HG03064 (cell line): ENCODE data around the gene WHRN.

Source experiments
- ATAC-seq: cut with Tn5 transposase; IDR thresholded peaks from one replicate; pipeline ENCODE4 v1.9.1; 2021; ENCODE audit warnings: low read depth; ENCODE audit not compliant: unreplicated experiment

The WHRN gene

GRCh38 chr9:114474425-114474824 lies 30.8 kb downstream of the WHRN start:
- no peak for ATAC-seq

DNA sequence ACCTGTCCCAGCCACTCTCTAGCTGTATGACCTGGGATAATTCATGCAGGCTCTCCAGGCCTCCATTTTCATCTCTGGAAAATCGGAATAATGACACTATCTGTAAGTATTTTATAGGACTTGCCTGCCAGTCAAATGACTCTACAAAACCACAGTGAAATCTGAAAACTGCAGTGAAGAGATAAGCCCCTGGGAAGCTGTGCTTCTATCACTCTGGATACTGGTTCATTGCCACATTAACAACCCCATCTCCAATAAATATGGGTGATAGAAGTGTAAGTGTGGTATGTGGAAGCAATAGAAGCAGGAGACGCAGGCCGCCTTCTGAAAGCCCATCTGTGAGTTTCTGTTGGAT lies 31.8 kb downstream of the WHRN start:
- ATAC-seq, result no peak

- no peak for ATAC-seq
These were observed 32.4 kb downstream of the WHRN start for GRCh38 chr9:114472765-114473446.

- no peak for ATAC-seq
These were observed 34.1 kb downstream of the WHRN start for GRCh38 chr9:114471157-114471556.

GRCh38 chr9:114470581-114470980 lies 34.7 kb downstream of the WHRN start:
- ATAC-seq, result no peak

DNA sequence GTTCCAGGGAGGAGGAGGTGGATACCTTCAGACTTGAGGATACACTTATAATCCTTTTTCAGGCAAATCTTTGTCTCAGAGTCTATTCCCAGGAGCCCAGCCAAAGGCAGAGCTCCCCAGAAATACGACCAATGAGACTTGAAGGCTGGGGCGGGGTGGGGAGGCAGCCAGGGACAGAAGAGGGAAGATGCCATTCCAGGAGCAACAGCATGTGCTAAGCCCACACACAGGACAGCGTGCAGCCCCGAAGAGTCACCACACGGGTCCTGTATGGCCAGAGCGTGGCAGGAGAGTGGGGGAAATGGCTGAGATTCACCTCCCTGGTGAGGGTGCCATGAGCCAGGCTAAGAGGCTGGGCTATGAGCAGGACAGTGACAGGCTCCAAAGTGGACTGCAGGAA lies 35.2 kb downstream of the WHRN start:
- ATAC-seq, result no peak

DNA sequence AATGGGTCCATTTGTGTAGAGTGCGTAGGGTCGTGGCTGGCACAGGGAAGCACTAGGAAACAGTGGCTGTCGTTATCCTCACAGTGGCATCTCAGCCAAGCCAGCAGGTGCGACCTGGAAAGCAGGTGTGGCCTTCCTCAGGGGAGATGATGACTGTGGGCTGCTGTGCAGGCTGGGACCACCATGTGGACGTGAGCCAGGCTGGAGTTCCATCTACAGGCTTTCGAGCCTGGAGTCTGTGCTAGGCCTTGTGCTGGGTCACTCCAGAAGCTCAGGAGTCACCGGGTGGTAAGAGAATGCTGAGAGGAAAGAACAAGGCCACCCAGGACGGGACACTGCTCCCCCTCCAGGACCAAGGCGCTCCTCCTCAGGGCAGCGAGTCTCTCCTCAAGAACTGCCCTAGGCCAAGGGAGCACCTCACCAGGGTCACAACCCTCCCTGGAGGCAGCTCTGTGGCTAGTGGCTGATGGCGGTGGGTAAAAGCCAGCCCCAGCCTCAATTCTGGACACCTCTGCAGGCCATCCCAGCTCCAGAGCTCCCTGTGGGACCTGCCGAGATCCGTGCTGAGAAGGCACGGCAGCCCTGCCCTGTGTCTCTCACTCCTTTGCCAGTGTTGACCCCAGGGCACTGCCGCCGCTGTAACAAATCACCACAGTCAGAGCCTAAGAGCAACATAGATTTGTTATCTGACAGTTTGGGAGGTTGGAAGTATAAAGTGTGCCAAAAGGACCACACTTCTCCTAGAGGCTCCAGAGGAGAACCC lies 36.0 kb downstream of the WHRN start:
- ATAC-seq, result no peak

DNA sequence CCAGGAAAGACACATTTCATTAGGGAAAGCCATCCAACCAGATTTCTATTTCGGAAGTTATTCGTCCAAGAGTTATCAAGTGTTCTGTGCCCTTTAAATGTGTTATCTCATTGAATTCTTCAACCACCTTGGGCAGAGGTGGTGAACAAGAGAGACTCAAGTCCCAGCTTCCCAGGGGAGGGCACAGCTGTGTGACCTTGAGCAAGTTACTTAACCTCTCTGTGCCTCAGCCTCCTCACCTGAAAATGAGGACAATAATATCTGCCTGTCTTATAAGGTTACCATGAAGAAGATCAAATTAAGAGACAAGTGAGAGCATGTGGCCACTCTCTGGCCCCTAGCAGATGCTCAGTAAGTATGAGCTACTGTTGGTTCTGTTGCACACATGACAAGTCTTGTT lies 37.4 kb downstream of the WHRN start:
- ATAC-seq, result no peak

- no peak for ATAC-seq
These were observed 38.0 kb downstream of the WHRN start for GRCh38 chr9:114467226-114467750.

DNA sequence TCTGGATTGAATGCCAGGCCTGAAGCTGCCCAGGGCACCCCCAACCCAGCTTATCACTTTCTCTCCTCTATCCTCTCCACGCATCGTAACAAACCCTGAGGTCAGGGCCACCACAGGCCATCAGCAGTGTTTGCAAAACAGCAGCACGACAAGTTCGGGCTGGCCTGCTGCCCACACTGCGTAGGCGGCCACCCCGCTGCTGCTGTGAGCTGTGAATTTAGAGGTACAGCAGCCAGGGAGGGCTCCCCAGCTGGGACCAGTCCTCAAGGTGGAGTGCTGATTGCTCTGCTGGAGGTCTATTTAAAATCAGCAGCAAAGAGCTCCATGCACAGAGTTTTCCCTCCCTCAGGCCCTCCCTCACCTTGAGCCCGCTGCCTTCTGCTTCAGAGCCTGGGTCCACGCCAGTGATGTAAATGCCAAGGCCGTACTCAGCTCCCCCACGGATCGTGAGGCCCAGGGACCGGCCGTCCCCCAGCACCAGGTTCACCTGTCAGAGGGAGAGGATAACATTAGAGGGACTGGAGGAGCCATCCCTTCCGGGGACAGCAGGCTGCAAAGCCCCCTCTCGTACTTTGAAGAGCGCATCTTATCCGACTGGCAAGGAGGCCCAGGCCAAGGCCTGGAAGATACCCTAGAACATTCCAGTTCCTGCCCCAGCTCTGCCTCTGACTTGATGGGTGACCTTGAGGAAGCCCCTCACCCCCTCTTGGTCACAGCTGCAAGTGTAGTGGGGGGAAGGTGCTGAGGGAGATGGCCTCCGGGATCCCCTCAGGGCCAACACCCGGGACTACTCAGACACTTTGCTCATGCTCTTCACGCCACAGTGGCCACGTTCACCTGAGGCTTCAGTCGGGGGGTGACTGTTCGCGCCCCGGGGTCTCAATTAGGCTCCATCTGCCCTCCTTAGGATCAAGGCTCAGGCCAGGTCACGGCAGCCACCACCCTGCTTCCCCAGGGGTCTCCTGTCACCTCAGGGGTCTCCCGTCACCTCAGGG lies 39.1 kb downstream of the WHRN start:
- no peak for ATAC-seq

DNA sequence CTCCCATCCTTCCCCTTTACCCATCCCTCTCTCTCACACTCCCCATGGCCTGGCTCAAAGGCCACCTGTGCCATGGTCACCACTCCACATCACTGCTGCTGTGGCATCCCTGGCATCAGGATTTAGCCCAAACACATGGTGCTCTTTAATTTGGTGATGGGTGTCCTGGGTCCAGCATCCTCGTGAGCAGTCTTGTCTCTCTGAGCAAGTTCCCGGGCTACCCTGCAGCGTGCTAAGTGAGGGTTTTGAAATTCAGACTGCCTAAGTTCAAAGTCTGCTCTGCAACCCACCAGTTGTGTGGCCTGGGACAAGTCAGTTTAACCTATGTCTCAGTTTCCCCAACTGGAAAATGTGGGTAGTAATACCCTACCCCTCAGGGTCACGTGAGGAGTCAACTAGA lies 39.9 kb downstream of the WHRN start:
- ATAC-seq, result no peak

DNA sequence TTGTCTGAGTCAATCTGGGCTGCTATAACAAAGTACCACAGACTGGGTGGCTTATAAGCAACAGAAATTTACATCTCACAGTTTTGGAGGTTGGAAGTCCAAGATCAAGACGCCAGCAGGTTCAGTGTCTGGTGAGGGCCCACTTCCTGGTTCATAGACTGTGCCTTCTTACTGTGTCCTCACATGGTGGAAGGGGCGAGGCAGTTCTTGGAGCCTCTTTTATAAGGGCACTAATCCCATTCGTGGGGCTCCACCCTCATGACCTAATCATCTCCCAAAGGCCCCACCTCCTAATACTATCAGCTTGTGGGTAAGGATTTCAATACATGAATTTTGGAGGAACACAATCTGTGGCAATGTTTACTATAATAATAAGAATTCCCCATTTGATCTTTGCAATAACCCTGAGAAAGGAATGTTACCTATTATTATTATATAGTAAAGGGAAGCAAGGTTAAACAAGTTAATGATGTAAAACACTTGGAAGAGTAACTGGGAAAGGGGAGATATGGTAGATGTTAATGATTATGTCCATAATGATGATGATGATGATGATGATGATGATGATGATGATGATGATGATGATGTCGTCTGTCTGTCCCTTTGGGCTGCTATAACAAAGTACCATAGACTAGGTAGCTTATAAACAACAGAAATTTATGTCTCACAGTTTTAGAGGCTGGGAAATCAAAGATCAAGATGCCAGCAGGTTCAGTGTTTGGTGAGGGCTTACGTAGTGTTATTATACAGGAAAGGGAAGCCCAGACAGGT lies 40.8 kb downstream of the WHRN start:
- ATAC-seq, result no peak

GRCh38 chr9:114462791-114463190 lies 42.5 kb downstream of the WHRN start:
- no peak for ATAC-seq

- no peak for ATAC-seq
These were observed 43.8 kb downstream of the WHRN start for GRCh38 chr9:114461468-114461867.

DNA sequence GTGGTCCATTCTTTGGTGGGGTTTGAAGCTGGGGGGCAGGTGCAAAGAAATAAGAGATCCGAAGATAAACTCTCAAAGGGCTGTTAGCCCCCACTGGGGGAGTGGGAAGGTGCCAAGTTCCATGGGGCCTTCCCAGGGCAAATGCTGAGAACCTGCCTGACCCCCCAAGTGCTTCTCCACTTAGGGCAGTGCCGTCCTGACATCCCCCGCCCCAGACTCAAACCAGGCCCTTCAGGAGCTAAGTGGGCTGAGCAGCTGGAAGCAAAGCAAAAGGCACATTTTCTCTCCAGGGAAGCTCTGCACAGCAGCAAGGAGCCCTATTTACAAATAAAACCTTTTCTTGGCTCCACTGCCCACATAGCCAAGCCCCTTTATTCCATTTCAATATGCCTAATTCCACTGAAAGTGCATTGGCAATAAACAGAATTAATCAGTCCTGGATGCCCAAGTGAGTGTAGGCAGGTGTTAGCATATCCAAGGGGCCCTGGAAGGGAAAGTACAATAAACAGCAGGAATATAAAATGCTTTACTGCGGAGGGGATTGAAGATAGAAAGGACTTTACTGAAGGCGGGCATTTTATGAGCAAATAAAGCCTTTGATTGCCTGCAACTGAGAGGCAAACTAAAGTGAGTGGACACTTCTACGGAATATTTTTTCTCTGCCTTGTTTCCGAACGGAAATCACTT lies 44.6 kb downstream of the WHRN start:
- ATAC-seq, result no peak

GRCh38 chr9:114459464-114459863 lies 45.8 kb downstream of the WHRN start:
- ATAC-seq, result no peak

DNA sequence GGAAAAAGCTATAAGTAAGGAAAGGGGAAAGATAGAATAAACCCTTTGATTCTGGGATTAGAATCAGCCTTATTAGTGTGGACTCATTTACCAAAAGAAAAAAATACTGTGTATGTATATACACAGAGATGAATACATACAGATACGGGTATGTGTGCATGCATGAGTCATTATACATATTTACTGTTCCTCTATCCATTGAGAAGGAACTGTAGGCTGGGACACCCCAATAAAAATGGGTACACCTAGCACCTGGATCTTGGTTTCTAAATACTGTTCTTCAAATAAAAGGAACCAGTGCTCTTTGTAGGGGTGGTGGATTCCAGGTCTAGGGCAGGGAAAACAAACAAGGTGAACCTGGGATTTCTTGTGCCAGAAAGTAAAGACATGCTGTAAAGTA lies 48.3 kb downstream of the WHRN start:
- ATAC-seq, result no peak

DNA sequence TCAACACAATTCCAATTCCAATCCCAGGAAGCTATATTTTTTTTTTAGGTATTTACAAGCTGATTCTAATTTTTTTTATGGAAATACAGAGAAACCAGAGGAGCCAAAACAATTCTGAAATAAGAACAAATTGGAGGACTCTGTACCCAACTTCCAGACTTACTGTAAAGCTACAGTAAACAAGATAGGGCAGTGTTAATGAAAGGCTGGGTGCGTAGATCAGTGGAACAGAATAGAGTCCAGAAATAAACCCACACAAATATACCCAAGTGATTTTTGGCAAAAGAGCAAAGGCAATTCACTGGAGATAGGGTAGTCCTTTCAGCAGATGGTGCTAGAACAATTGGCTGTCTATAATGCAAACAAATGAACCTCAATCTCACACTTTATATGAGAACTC lies 50.6 kb downstream of the WHRN start:
- ATAC-seq, result no peak
